ENCODE data around the gene TAF6.

Gene TAF6

GRCh38 chr7:100119072-100119969 is at the start of gene TAF6, which contains the start of gene CNPY4:
Gene TAF6 (minus strand): TSS chr7:100119358. CDS start chr7:100114209, 5,149 bp downstream.
Gene CNPY4 (plus strand): TSS chr7:100119634. CDS start chr7:100119745, 111 bp downstream.
- FAIRE-seq: no peak

GRCh38 chr7:100167912-100168323 is 48.8 kb upstream of the TAF6 start:
- no peak for FAIRE-seq

- FAIRE-seq: no peak
Observed at GRCh38 chr7:100166970-100167911, 48.1 kb upstream of the TAF6 start.

- no peak for FAIRE-seq
Observed at GRCh38 chr7:100166317-100166940, 47.3 kb upstream of the TAF6 start.

- no peak for FAIRE-seq
Observed at GRCh38 chr7:100163871-100164270, 44.7 kb upstream of the TAF6 start.

GRCh38 chr7:100163006-100163531 is 43.9 kb upstream of the TAF6 start:
- no peak for FAIRE-seq

GRCh38 chr7:100160067-100160466 is 40.9 kb upstream of the TAF6 start:
- FAIRE-seq: no peak

- FAIRE-seq: no peak
Observed at GRCh38 chr7:100159099-100159623, 40.0 kb upstream of the TAF6 start.

- no peak for FAIRE-seq
Observed at GRCh38 chr7:100158229-100159098, 39.3 kb upstream of the TAF6 start, which contains the start of gene TRAPPC14. Gene TRAPPC14 (minus strand): TSS chr7:100158723. CDS start chr7:100158499, 224 bp downstream.

- no peak for FAIRE-seq
Observed at GRCh38 chr7:100157334-100158228, 38.4 kb upstream of the TAF6 start.

- FAIRE-seq: no peak
Observed at GRCh38 chr7:100157069-100157333, 37.8 kb upstream of the TAF6 start.

- FAIRE-seq: no peak
Observed at GRCh38 chr7:100156331-100157068, 37.3 kb upstream of the TAF6 start.

GRCh38 chr7:100155553-100156317 is 36.6 kb upstream of the TAF6 start:
- FAIRE-seq: no peak

GRCh38 chr7:100154651-100155491 is 35.7 kb upstream of the TAF6 start:
- no peak for FAIRE-seq

- FAIRE-seq: no peak
Observed at GRCh38 chr7:100153708-100154535, 34.8 kb upstream of the TAF6 start.

GRCh38 chr7:100152937-100153666 is 33.9 kb upstream of the TAF6 start:
- FAIRE-seq: no peak
